HCT116 (cell line): Measurements from ENCODE around the gene OLFML2A.

Source experiments
- CBX3 ChIP-seq: IDR thresholded peaks from 2 replicates; pipeline ENCODE4 v1.6.1; 2012; ENCODE audit warnings: low read depth
- CTCF ChIP-seq, 3 experiments: fragments of 200-600 bp in 1 of 3; sonication (generic) in 1 of 3; IDR thresholded peaks in 2 of 3; conservative IDR thresholded peaks in 1 of 3; 2 replicates each; pipeline ENCODE4 v1.5.1; 2012 to 2017; ENCODE audit warnings: low read depth in 2 of 3, low read length in 2 of 3, antibody characterized with exemption in 1 of 3, borderline replicate concordance in 1 of 3, control low read depth in 1 of 3, mild to moderate bottlenecking in 1 of 3, mixed read lengths in 1 of 3, mixed run types in 1 of 3, moderate library complexity in 1 of 3; ENCODE audit not compliant: insufficient read depth in 1 of 3
- JUND ChIP-seq: IDR thresholded peaks from 2 replicates; pipeline ENCODE4 v1.6.1; 2012
- POLR2A ChIP-seq: IDR thresholded peaks from 2 replicates; pipeline ENCODE4 v1.7.0; 2011; ENCODE audit warnings: borderline replicate concordance; ENCODE audit not compliant: insufficient read depth, insufficient read length; ENCODE audit errors: extremely low read depth
- RAD21 ChIP-seq: IDR thresholded peaks from 2 replicates; pipeline ENCODE4 v1.6.1; 2012; ENCODE audit warnings: low read depth, mild to moderate bottlenecking
- SRF ChIP-seq: IDR thresholded peaks from 2 replicates; pipeline ENCODE4 v1.6.1; 2012; ENCODE audit warnings: low read depth
- YY1 ChIP-seq: IDR thresholded peaks from 2 replicates; pipeline ENCODE4 v1.6.1; 2011; ENCODE audit warnings: low read length, low read depth, moderate library complexity, mild to moderate bottlenecking; ENCODE audit not compliant: insufficient replicate concordance; ENCODE audit errors: extremely low read depth
- ZBTB33 ChIP-seq: IDR thresholded peaks from 2 replicates; pipeline ENCODE4 v1.6.1; 2011; ENCODE audit warnings: mild to moderate bottlenecking, low read length, moderate library complexity; ENCODE audit not compliant: insufficient replicate concordance; ENCODE audit errors: extremely low read depth

GRCh38 chr9:124789531-124789930, 12.6 kb downstream of the OLFML2A start:
- TF ChIP-seq CTCF (IDR thresholded peaks at IDR 0.05 in 2 of 3, conservative IDR thresholded peaks at IDR 0.05 in 1 of 3; ENCODE audit: borderline replicate concordance in 1 of 3, insufficient read depth in 1 of 3, low read depth in 2 of 3, low read length in 2 of 3) (no peak), ZBTB33 (no peak), CBX3 (no peak), POLR2A (no peak), SRF (no peak), RAD21 (no peak), YY1 (no peak), JUND (no peak)
